ENCODE data around the gene STIMATE. TPM values are rescaled to one million over a fixed set of nuclear protein-coding genes. Genes with fewer than 3 reads are reported as not detected.

The STIMATE gene
- total and polyA plus RNA-seq, 4 donors, result 14.0 to 24.4 (median 20.9) TPM

- Histone ChIP-seq H3K27ac (ENCODE audit: low read depth in 1 of 2, low read length in 2 of 2) (peak overlapping the region; percentile 96 to 99), H3K27me3 (ENCODE audit: control insufficient read depth in 4 of 4, insufficient read depth in 4 of 4, low read length in 3 of 4) (no peaks in the 10 kb centered on the region), H3K36me3 (ENCODE audit: control insufficient read depth in 4 of 4, insufficient read depth in 3 of 4, low read depth in 1 of 4, low read length in 3 of 4) (peaks cover 14 to 46% (median 36%) of the 10 kb centered on the region in 4 donors), H3K4me3 (ENCODE audit: low read depth in 1 of 3, low read length in 3 of 3) (peak overlapping the region; percentile 62 to 94 (median 93)), H3K4me1 (ENCODE audit: control insufficient read depth in 4 of 4, insufficient read depth in 4 of 4, low read length in 3 of 4) (peaks cover 2 to 72% (median 57%) of the 10 kb centered on the region in 4 donors), H3K9ac (ENCODE audit: low read depth in 1 of 2, low read length in 2 of 2) (peak overlapping the region; percentile 37 to 46), H3K9me3 (ENCODE audit: control insufficient read depth in 4 of 4, low read length in 3 of 4) (no peaks in the 10 kb centered on the region)
- TF ChIP-seq FOXA2 (IDR thresholded peaks at IDR 0.05), result no peak
- peak; percentile 79 for TF ChIP-seq REST (IDR thresholded peaks at IDR 0.05)
- TF ChIP-seq CTCF (IDR thresholded peaks at IDR 0.05; ENCODE audit: low read depth, low read length, missing input control), result peak; percentile 44
- TF ChIP-seq SP1 (IDR thresholded peaks at IDR 0.05), result peak; percentile 74
- peak; percentile 84 for TF ChIP-seq YY1 (IDR thresholded peaks at IDR 0.05)
- TF ChIP-seq FOXA1 (IDR thresholded peaks at IDR 0.05), result no peak
- TF ChIP-seq TAF1 (conservative IDR thresholded peaks at IDR 0.05), result peak; percentile 83
- peak; percentile 74 for TF ChIP-seq MAX (IDR thresholded peaks at IDR 0.05)
- peak; percentile 52 to 68 for TF ChIP-seq HNF4A (conservative IDR thresholded peaks at IDR 0.05)
- peak; percentile 68 to 85 for TF ChIP-seq RXRA (IDR thresholded peaks at IDR 0.05)
- peak; percentile 63 to 64 for TF ChIP-seq RAD21 (IDR thresholded peaks at IDR 0.05)
- no peak for TF ChIP-seq HNF4G (IDR thresholded peaks at IDR 0.05)
- TF ChIP-seq ATF3 (IDR thresholded peaks at IDR 0.05), result peak; percentile 62
- TF ChIP-seq EGR1 (IDR thresholded peaks at IDR 0.05; ENCODE audit: low read depth in 2 of 2), result peak; percentile 62 to 64
- no peak for TF ChIP-seq NR2F2 (IDR thresholded peaks at IDR 0.05)
- peak; percentile 60 for TF ChIP-seq JUND (IDR thresholded peaks at IDR 0.05)
- TF ChIP-seq ZBTB33 (IDR thresholded peaks at IDR 0.05), result peak; percentile 49
- peak in 1 of 2 donors; percentile 48 for TF ChIP-seq GABPA (IDR thresholded peaks at IDR 0.05 in 1 of 2, conservative IDR thresholded peaks at IDR 0.05 in 1 of 2)
- WGBS, result 34% methylated on average over 10 of the region's 10 CpGs
- DNase-seq (ENCODE audit: low spot score), result peak; percentile 59
Observed at GRCh38 chr3:52827866-52828376, 69.4 kb downstream of the STIMATE start.
